Hippocampal formation (tissue), 2 donors: Measurements from ENCODE around the gene CLIC3.

Source experiments
- DNase-seq, 2 donors: peaks; one replicate each; lab custom pipeline; 2025; lab: John Stamatoyannopoulos, UW

Gene CLIC3

DNA sequence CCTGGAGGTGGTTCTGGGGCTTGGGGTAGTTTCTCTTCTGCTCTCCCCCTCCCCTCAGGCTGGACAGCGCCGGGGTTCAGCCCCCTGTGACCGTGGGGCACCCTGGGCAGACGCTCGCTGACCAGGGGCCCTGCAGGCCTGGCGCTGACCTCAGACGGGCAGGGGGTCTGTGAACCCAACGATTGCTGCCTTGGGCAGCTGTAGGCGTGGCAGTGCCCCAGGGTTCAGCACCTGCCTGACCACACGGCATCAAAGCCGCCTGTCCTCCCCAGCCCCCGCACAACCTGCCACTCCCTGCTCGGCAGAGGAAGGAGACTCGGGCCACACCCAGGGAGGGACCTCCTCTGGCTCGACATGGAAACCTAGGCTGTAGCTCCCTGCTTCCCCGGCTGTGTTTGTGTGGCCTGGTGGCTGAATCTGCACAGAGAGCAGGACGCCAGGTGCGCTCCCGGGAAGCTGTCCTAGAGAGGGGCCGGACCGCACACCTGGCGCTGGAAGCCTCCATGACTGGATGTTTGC, 32.1 kb downstream of the CLIC3 start:
- DNase-seq = no peak

DNA sequence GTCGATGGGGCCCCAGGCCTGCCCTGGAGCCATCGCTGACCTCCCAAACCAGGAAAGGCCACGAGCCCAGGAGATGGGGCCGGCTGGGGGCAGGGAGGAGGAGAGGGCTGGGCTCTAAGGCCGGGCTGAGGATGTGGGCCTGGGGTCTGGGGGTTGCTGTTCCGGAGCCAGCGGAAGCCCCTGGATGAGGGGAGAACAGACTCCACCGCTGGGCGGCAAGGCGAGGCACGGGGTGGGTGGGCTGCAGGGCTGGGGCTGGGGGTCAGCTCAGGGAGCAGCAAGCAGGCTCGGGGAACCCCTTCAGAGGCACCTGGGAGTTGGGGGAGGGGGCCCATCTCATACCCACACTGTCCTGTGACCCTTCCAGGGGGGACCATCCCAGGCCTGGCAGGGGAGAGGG, 32.6 kb downstream of the CLIC3 start:
- no peak for DNase-seq

DNA sequence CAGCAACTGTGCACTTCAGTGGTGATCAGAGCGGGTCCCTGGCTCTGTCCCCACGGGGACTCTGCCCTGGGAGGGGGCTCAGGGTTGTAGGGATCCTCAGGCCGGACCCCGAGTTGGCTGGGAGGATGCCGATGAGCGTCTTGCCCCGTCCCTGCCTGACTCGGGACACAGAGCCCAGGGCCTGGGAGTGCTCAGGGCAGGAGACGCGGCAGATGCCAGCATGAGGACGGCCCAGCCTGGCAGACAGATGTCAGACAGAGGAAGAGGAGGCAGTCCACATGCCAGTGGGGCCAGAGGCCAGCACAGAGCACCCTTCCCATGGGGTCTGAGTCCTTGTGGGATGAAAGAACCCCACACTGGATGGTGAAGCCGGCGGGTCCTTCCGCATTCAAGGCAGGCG, 33.0 kb downstream of the CLIC3 start:
- no peak for DNase-seq

DNA sequence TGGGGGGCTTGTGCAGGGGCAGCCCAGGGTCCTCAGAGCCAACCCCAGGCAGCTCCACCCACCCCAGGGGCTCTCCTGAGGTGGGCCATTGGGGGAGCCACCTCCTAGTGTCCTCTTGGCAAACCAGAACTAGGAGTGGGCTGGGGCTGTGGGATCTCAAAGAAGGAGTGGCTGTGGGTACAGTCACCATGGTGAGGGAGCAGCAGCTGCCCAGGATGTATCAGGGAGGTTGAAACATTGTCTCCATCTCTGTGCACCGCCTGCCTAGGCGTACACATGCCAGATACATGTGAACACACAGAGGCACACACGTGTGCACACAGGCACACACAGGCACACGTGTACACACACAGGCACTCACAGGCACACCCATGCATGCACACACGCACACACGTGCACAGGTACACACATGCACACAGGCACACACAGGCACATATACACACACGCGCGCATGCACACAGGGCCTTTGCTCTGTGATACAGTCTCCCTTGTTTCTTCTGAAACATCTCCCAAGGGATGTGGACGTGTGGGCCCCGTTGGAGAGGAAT, 33.6 kb downstream of the CLIC3 start:
- no peak for DNase-seq

DNA sequence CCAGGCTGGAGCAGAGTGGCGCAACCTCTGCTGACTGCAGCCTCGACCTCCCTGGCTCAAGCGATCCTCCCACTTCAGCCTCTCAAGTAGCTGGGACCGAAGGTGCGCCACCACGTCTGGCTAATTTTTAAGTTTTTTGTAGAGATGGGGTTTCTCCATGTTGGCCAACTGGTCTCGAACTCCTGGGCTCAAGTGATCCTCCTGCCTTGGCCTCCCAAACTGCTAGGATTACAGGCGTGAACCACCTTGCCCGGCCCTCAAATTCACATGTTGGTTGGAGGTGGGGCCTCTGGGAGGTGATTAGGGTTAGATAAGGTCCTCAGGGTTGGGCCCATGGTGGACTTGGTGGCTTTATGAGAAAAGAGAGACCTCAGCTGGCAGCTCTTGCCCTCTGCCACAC, 34.2 kb downstream of the CLIC3 start:
- no peak for DNase-seq

DNA sequence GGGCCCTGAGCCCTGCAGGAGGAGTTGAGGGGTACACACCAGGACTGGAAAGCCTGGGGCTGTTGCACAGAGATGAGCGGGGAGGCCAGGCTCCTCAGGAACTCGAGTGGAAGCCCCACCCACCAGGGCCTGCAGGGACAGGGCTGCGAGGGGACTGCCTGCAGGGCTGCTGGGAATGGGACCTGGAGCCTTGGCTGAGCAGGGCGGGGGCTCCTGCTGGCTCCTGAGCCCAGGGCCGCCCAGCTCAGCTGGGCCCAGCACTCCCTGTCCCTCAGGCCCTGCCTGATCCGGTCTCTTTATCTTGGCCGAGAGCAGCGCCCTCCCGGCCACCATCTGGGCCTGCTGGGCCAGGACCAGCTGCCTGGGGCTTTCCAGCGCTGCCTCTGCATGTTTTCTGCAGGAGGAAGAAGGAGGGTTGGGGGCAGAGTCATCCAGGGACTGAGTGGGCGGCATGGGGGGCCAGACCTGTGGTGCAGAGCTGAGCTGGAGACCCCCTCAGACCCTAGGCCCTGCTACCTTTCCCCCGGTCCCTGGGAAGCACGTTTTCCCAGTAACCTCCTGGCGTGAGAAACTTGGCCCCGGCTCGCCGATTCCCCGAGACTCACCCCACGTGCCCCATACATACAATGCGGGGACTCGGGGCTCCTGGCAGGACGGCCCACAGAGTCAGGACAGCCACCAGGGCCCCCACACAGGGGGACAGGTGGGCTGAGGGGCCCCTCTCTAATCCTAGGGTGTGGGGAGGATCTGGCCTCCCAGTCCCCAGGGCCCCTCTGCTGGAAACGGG, 34.9 kb downstream of the CLIC3 start:
- peak in 1 of 2 donors; percentile 37 for DNase-seq

DNA sequence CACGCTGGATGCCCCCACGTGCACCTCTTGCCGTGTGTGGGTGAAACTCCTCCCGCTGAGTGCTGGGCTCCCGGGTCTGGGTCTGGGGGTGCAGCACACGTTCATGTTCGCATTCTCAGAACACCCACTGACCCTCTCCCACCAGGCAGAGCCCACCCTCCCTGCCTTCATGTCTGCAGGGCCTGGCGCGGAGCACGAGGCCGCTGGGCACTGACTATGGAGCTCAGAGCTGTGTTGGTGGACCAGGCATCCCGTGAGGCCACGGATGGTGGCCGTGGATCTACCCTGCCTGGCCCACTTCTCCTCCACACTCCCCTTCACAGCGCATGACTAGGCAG, 35.5 kb downstream of the CLIC3 start:
- no peak for DNase-seq

DNA sequence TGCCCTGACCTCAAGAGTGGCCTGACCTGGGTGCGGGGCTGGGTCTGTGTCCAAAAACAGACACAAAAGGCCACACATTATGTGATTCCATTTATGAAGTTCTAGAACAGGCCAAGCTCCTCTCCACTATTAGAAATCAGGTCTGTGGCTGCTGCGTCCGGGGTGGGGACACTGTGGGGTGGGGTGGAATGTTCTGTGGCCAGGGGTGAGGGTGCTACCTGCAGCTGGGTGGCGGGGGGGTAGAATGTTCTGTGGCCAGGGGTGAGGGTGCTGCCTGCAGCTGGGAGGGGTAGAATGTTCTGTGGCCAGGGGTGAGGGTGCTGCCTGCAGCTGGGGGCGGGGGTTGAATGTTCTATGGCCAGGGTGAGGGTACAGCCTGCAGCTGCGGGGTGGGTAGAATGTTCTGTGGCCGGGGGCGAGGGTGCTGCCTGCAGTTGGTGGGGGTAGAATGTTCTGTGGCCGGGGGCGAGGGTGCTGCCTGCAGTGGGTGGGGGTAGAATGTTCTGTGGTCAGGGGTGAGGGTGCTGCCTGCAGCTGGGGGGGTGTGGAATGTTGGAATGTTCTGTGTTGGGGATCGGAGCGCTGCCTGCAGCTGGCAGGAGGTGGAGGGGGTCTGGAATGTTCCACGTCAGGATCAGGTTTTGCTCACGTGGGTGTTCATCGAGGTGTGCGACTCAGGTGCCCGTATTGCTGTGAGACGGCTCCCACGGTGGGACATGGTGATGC, 36.0 kb downstream of the CLIC3 start:
- no peak for DNase-seq

DNA sequence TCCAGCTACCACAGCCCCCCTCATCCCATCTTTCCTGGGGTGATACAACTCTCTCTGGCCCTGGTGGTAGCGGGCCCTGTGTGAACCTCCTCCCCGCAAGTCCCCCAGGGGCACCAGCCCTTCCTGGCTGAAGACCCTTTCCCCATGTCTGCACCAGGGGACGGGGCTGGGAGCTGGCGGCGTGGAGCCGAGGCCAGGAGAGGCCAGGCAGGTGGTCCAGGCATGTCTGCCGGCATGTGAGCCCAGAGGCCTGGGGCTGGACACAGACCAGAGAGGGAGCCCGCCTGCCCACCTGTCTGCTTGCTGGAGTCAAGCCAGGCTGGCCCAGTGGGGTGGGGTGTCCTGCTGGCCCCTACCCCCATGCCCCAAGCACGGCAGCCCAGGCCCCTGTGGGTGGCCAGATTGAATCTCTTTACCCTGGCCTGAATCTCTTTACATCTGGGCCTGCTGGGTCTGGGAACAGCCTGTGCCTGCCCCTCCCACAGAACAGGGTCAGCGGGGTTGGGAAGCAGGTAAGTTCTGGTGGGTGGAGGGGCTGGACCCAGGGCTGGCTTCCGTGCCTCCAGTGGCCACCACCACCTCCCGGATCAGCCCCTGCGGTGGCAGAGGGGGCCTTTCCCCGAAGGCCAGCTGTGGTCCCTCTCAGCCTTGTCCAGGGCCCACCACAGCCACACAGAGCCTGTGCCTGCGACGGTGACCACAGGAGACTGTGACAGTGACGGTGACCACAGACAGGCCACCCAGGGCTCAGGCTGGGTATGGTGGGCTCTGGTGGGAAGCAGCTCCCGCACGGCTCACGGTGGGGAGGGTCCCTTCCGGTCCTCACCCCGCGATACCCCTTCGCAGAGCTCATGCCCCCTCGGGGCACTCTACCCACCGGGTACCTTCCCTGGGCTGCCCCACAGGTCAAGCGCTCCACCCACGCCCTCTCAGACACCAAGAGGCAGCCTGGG, 37.2 kb downstream of the CLIC3 start:
- no peak for DNase-seq

DNA sequence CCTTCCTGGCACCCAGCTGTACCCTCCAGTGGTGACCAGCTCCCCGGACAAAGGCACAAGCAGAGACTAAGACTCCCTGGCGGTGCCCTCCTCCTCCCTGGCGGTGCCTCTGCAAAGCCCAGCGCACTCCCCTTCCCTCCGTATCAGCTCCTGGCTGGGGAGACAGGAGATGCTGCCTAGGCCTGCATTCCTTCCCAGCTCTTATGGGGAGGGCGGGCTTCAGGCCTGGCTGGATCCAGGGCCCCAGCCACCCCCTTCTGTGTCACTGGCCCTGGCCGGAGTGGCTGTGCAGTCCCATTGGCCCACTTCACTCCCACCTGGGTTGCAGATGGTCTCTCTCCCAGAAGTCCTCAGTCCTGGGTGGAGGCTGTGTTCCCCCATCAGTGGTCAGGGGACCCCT, 37.9 kb downstream of the CLIC3 start:
- DNase-seq = no peak

DNA sequence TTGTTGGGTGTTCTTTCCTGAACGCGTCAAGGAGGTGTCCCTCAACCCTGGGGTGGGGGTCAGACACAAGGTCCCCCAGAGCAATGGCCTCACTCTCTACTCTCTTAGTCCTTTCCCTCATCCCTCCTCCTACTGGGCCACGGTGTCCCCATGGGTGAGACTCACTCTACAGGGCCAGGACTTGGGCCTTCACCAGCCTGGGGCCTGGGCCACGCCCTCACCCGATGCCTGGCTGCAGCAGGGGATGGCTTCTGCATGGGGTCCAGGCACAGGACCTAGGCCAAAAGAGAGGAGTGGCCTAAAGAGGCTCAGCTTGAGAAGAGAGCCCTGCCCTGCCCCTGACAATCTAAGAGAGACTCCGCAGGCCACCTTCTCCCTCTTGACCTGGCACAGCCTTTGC, 38.5 kb downstream of the CLIC3 start:
- no peak for DNase-seq

DNA sequence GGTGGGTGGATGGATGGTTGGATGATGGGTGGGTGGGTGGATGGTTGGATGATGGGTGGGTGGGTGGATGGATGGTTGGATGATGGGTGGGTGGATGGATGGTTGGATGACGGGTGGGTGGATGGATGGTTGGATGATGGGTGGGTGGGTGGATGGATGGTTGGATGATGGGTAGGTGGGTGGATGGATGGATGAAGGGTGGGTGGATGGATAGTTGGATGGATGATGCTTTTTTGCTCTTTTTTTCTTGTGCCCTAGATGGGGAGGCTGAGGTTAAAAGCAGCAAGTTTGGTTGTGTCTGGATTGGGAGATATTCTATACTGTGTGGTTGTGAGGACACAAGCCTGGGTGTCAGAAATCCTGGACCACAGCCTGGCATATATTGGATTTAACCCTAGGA, 38.9 kb downstream of the CLIC3 start:
- no peak for DNase-seq

DNA sequence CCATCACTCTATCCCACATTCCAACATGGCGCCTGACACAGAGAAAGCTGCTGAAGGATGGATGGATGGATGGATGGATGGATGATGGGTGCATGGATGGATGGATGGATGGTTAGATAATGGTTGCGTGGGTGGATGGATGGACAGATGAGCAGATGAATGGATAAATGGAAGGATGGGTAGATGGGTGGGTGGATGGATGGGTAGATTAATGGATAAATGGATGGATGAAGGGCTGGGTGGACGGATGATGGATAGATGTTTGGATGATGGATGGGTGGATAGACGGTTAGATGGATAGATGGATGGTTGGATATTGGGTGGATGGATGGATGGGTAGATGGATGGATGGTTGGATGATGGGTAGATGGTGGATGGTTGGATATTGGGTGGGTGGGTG, 39.8 kb downstream of the CLIC3 start:
- no peak for DNase-seq

DNA sequence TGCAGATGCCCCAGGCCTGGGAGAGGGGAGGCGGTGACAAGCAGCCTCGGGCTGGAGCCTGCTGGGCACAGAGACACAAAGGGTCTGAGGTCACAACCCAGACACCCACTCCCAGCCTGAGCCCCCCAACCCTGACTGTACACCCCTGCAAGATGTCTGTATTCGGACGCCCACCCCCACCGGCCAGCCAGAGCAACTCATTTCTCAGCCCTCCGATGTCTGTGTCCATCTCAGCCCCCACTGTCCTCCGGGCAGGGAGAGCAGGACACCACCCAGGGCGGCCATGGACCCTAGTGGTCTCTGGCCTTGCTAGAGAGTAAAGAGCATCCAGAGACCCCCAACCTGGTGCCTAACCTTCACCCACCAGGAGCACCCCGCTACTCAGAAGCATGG, 40.4 kb downstream of the CLIC3 start:
- no peak for DNase-seq

DNA sequence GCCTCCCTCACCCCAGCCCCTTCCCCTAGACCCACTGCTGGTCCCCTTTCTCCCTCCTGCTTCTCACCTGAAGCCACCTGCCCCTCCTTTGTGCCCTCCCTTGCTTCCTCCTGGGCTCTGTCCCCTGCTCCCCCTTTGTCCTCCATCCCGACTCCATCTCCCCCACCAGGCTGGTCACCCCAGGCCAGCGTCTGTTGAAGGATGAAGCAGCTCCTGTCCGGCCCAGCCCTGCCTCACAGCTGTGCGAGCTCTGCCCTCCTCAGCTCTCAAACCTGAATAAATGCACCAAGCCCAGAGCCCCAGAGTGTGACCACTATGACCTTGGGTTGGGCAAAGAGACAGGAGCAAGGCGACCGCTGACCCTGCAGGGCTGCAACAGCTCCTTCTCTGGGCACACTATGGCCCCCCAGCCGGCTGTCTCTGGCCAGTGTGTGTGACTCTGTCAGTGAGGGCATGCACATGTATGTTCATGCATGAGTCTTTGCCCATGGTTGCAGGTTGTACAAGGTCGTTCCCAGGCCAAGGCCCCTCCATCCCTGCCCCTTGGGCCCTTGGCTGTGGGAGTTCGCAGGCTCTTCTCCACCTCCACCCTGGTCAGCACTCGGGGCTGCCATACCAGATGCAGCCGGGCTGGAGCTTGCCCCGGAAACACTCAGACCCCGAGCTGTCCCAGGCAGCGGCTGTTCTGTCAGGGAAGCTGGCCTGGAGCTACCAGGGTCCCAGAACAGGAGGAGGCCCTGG, 41.0 kb downstream of the CLIC3 start:
- DNase-seq = no peak

DNA sequence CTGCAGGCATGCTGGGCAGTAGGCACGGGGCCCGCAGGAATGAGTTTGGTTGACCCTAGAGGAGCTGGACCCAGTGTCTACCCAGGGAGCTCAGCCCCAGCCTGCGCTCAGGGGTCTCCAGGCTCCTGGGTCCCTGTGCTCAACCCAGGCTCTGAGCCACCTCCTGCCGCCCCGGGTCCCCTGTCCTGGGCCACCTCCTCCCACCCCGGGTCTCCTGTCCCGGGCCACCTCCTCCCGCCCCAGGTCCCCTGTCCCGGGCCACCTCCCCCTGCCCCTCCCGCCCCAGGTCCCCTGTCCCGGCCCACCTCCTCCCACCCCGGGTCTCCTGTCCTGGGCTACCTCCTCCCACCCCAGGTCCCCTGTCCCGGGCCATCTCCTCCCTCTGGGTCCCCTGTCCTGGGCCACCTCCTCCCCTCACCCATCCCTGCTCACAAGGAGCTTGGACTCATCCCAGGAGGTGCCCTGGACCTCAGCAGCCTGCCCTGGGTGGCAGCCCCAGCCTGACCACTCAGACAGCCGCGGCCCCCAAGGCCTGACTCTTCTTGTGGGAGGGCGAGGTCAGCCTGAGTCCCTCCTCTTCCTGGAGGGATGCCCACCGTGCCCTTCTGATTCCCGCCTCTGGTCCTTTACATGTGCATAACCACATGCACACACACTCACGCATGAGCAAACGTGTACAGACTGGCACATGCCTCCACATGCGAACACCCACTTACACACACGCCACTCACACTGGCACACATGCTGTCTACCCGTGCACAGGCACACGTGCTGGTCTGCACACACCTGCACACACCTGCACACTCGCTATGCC, 41.9 kb downstream of the CLIC3 start:
- no peak for DNase-seq

DNA sequence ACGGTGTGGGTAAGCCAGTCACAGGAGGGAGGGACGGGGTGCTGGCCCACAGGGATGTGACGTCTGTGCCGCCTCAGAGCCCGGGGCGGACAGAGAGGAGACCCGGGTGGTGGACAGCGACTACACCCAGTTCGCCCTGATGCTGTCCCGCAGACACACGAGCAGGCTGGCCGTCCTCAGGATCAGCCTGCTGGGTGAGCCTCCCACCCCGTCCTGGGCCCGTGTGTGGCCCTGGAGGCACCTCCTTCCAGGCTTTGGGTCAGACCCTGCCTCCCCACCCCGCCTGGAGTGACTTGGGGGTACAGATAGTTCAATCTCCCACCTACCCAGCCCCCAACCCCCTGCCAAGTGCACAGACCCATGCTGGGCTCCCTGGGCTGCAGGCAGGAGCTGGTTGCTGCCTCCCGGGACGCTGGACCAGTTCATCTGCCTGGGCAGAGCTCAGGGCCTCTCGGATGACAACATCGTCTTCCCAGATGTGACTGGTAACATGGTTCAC, 42.5 kb downstream of the CLIC3 start:
- DNase-seq = no peak

DNA sequence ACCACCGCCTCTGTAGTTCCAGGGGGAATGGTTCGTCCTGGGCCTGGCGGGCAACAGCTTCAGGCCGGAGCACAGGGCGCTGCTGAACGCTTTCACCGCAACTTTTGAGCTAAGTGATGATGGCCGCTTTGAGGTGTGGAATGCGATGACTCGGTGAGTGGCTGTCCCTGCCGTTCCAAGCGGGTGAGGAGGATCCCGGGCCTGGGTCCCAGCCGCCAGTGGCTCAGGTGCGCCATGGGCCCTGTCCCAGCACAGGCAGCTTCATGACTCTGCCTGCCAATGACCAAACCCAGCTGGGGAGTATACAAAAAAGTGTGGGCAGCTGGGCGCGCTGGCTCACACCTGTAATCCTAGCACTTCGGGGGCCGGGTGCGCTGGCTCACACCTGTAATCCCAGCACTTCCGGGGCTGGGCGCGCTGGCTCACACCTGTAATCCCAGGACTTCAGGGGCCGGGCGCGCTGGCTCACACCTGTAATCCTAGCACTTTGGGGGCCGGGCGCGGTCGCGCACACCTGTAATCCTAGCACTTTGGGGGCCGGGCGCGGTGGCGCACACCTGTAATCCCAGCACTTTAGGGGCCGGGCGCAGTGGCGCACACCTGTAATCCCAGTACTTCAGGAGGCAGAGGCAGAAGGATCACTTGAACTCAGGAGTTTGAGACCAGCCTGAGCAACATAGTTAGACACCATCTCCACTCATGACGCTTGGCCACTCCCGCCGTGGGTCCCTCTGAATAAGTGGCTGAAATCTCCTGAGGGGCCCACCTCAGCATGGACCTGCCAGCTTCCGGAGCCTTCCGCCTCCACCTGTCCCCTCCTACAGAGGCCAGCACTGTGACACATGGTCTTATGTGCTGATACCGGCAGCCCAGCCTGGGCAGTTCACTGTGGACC, 43.2 kb downstream of the CLIC3 start:
- DNase-seq = no peak

DNA sequence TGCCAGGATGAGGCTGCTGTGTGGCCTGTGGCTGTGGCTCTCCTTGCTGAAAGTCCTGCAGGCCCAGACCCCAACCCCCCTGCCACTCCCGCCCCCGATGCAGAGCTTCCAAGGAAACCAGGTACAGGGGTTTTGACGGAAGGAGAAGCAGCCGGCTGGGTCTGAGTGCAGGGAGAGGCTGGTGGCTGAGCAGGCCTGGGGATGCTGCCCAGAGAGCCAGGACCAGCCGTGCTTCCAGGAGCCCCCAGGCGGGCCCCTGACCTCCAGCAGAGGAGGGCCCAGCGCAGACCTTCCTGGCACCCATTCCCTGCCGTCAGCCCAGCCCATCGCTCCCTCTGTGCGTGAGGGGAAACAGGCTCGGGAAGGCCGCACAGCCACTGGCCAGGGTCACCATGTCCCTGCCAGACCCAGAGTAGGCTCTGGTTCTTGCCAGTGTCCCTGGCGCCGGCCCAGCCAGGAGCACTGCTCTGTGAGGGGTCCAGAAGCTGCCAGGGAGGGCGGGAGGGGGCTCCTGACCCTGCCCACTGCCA, 44.0 kb downstream of the CLIC3 start:
- DNase-seq = no peak
